ENCODE results near the gene ACAT1. TPM values are rescaled to one million over a fixed set of nuclear protein-coding genes. Genes with fewer than 3 reads are reported as not detected.

Gene ACAT1
- total RNA-seq (2021; fragmentation: NEBNext Ultra II Directional; extraction: Animal tissue kit (Norgen Biotek cat#: 25700)), result 28.1 and 30.4 TPM in 2 replicates
- 19.0 and 30.9 TPM in 2 replicates for polyA plus RNA-seq (2011; rRNA removed)
- polyA plus RNA-seq (2011; cell fraction: cytosol; rRNA removed), result 34.7 TPM
- polyA plus RNA-seq (2011; cell fraction: nucleus; rRNA removed), result 11.8 TPM
- polyA plus RNA-seq (2012, experiment 1 of 2), result 30.1 to 40.0 TPM (median 35.3 TPM) in 4 replicates
- polyA plus RNA-seq (2012, experiment 2 of 2), result 7.4 TPM
- 29.1 TPM for polyA plus RNA-seq (2013, experiment 1 of 2)
- polyA plus RNA-seq (2013, experiment 2 of 2), result 27.5 TPM
- polyA minus RNA-seq (2011; rRNA and poly(A)+ RNA removed), result 14.5 and 46.4 TPM in 2 replicates
- 18.5 TPM for polyA minus RNA-seq (2011; cell fraction: cytosol; rRNA and poly(A)+ RNA removed)
- 18.8 TPM for polyA minus RNA-seq (2011; cell fraction: nucleus; rRNA and poly(A)+ RNA removed)
- long read RNA-seq, experiment 1, transcript ACAT1-201 (12 exons, 1,761 nt), result major isoform, 13 of 43 reads
- long read RNA-seq, experiment 1, partial matches to known transcripts, result 20 of 43 reads
- long read RNA-seq, experiment 1, other reads (novel, unspliced or antisense), result 10 of 43 reads
- long read RNA-seq, experiment 2, transcript ACAT1-201 (12 exons, 1,761 nt), result major isoform, 77 of 89 reads
- long read RNA-seq, experiment 2, partial matches to known transcripts, result 7 of 89 reads
- long read RNA-seq, experiment 2, other reads (novel, unspliced or antisense), result 5 of 89 reads

GRCh38 chr11:108121274-108122155 lies at the start of gene ACAT1:
ACAT1 (plus strand) TSS chr11:108121567; CDS start chr11:108121607, 40 bp downstream.
- Histone ChIP-seq H4K5ac (ENCODE audit: insufficient read length, low read depth, low read length) (no peak within 1 kb of the TSS), H3K4me3 (ENCODE audit: extremely low read depth in 1 of 4, insufficient read depth in 2 of 4, low read depth in 3 of 4, low read length in 4 of 4) (peak within 1 kb of the TSS; percentile 54 to 71 (median 64)), H3K4me2 (ENCODE audit: insufficient read depth in 1 of 2, low read depth in 2 of 2, low read length in 2 of 2) (peak within 1 kb of the TSS; percentile 71 to 78), H3K9me3 (ENCODE audit: insufficient read depth in 2 of 2, low read depth in 1 of 2, low read length in 1 of 2) (no peaks in the 10 kb centered on the region), H3K36me3 (ENCODE audit: control insufficient read depth in 2 of 4, insufficient read depth in 4 of 4, low read length in 3 of 4) (no peaks in the 10 kb centered on the region), H2BK12ac (ENCODE audit: low read depth, low read length) (0 out of 2 replicates have a peak within 1 kb of the TSS, but pooled peaks have one; percentile 17), H3K79me2 (ENCODE audit: control insufficient read depth in 1 of 2, insufficient read depth in 2 of 2, low read length in 2 of 2) (no peaks in the 10 kb centered on the region; a peak in 1 of 4 replicates), H3K23ac (ENCODE audit: insufficient read length) (no peak within 1 kb of the TSS), H2AFZ (ENCODE audit: low read length) (peak within 1 kb of the TSS; percentile 64), H3K79me1 (ENCODE audit: low read depth, low read length) (no peaks in the 10 kb centered on the region), H3K23me2 (ENCODE audit: low read depth, low read length) (peaks cover 2% of the 10 kb centered on the region; the same call in 1 of the 2 replicates), H2BK5ac (ENCODE audit: low read depth, low read length) (no peak within 1 kb of the TSS; the same call in 1 of the 2 replicates), H2BK120ac (replicated peaks; ENCODE audit: low read depth, low read length) (no peak within 1 kb of the TSS), H2BK20ac (ENCODE audit: low read length) (no peak within 1 kb of the TSS), H3K27me3 (replicated peaks in 1 of 4; ENCODE audit: control insufficient read depth in 3 of 4, extremely low read depth in 1 of 4, insufficient read depth in 3 of 4, low read length in 3 of 4) (peaks cover 0 to 7% (median 3%) of the 10 kb centered on the region in 4 experiments; a peak in 3 of 7 replicates), H3K18ac (ENCODE audit: extremely low read depth, low read length) (peak within 1 kb of the TSS; percentile 83; the same call in 1 of the 2 replicates), H2AK5ac (ENCODE audit: low read depth, low read length) (no peak within 1 kb of the TSS), H3K9ac (replicated peaks in 1 of 4; ENCODE audit: extremely low read depth in 1 of 4, low read depth in 3 of 4, low read length in 3 of 4) (peak within 1 kb of the TSS; percentile 52 to 85 (median 64)), H4K8ac (ENCODE audit: extremely low read depth, insufficient read depth, low read length) (peak within 1 kb of the TSS; percentile 84), H3K4me1 (replicated peaks in 1 of 4; ENCODE audit: control insufficient read depth in 3 of 4, insufficient read depth in 4 of 4, low read length in 3 of 4) (peaks cover 0 to 5% (median 3%) of the 10 kb centered on the region in 4 experiments; a peak in 2 of 7 replicates), H3K56ac (replicated peaks; ENCODE audit: insufficient read length, low read depth, low read length) (no peak within 1 kb of the TSS), H2BK15ac (ENCODE audit: low read length) (no peak within 1 kb of the TSS), H3K4ac (replicated peaks; ENCODE audit: insufficient read length, low read depth, low read length) (no peak within 1 kb of the TSS), H3K27ac (ENCODE audit: low read depth, low read length) (no peak within 1 kb of the TSS), H4K20me1 (replicated peaks in 1 of 2; ENCODE audit: control insufficient read depth in 1 of 2, insufficient read depth in 2 of 2, low read length in 2 of 2) (no peaks in the 10 kb centered on the region), H4K91ac (replicated peaks; ENCODE audit: insufficient read length, low read length) (no peak within 1 kb of the TSS), H3K14ac (ENCODE audit: insufficient read length) (no peak within 1 kb of the TSS)
- 4% methylated on average over 45 of the region's 73 CpGs; no CpG with 5 or more reads in 1 of the 2 experiments for WGBS, 2 experiments (ENCODE audit: extremely low coverage in 1 of 2, insufficient coverage in 1 of 2, insufficient read length in 1 of 2, insufficient replicate concordance in 2 of 2, low coverage in 1 of 2, low lambda C conversion rate in 2 of 2, missing lambda C conversion rate in 1 of 2)
- CTCF ChIA-PET (ENCODE audit: partially characterized antibody), result interaction anchor here (1.2 to 7.8 kb wide), 3 partner anchors 9 to 100 kb away, joined by 3 to 90 read pairs (median 7); no protein-coding TSS in a partner anchor
- POLR2A ChIA-PET (ENCODE audit: partially characterized antibody), result interaction anchor here (0.6 to 1.1 kb wide), 5 partner anchors 12 to 532 kb away, joined by 3 to 4 read pairs (median 3); partner anchors contain the start of gene CUL5
- FAIRE-seq, result no peak
- DNase-seq (ENCODE audit: low read depth in 1 of 2, low spot score in 2 of 2), result peak; percentile 65 to 95
- peak; percentile 65; the same call in 1 of the 2 replicates for TF ChIP-seq GABPA (IDR thresholded peaks at IDR 0.05; ENCODE audit: borderline replicate concordance, insufficient read depth, low read length)
- no peak for TF ChIP-seq SUZ12 (IDR thresholded peaks at IDR 0.05; ENCODE audit: low read length)
- no peak for TF ChIP-seq SIRT6 (IDR thresholded peaks at IDR 0.05; ENCODE audit: low read length)
- no peak for TF ChIP-seq GTF2F1 (IDR thresholded peaks at IDR 0.05; ENCODE audit: borderline replicate concordance, low read depth, low read length)
- no peak; the same call in 1 of the 2 replicates for TF ChIP-seq CHD2 (IDR thresholded peaks at IDR 0.05; ENCODE audit: low read length)
- TF ChIP-seq ASH2L (IDR thresholded peaks at IDR 0.05; ENCODE audit: low read length), result peak; percentile 97
- TF ChIP-seq, protein P1, sequence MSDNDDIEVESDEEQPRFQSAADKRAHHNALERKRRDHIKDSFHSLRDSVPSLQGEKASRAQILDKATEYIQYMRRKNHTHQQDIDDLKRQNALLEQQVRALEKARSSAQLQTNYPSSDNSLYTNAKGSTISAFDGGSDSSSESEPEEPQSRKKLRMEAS (IDR thresholded peaks at IDR 0.05), result peak; percentile 87

Data from H1 (cell line).